Measurements from ENCODE around the gene RELL1. TPM values are rescaled to one million over a fixed set of nuclear protein-coding genes. Genes with fewer than 3 reads are reported as not detected.
A peak's percentile ranks its signal among the peaks of the same experiment; 100 is the strongest.

RELL1 gene
- total and polyA plus RNA-seq, 10 of the 15 experiments (the other 5 are each of a cell fraction or from before 2014, with no cell fraction given), result 0.20 to 10.9 (median 3.9) TPM

- TF ChIP-seq BHLHE40 (IDR thresholded peaks at IDR 0.05; ENCODE audit: borderline replicate concordance in 1 of 2, low read depth in 2 of 2, low read length in 1 of 2) (peak; percentile 79 to 86), TCF3 (IDR thresholded peaks at IDR 0.05; ENCODE audit: borderline replicate concordance, insufficient read depth, low read depth, low read length) (no peak), ELK1 (IDR thresholded peaks at IDR 0.05; ENCODE audit: low read depth, low read length) (no peak), USF1 (IDR thresholded peaks at IDR 0.05; ENCODE audit: borderline replicate concordance, extremely low read length, insufficient read depth, low read depth, low read length) (peak; percentile 88), HDAC6 (IDR thresholded peaks at IDR 0.05; ENCODE audit: unreplicated experiment) (no peak)
These were observed at the start of gene RELL1 (continued) for GRCh38 chr4:37686373-37687193.

- BruUV-seq (replicated peaks), result no TSS peak
- ChIA-PET CTCF (no interaction called here), POLR2A (no interaction called here), RAD21 (ENCODE audit: unreplicated experiment) (no interaction called here), SMC1A (ENCODE audit: uncharacterized antibody, unreplicated experiment) (interaction anchor here (1.0 kb wide), 1 partner anchor 13 kb away, joined by 3 read pairs; no protein-coding TSS in a partner anchor)
- H3K4me2 ChIP-seq (ENCODE audit: control insufficient read depth, insufficient read depth), result no peak overlapping the region
- no peak overlapping the region for H3K9ac ChIP-seq (ENCODE audit: control insufficient read depth, insufficient read depth, low read length)
- H3K4me3 ChIP-seq, result no peak overlapping the region
- no peak overlapping the region for H2AFZ ChIP-seq (ENCODE audit: control insufficient read depth, low read depth, low read length)
- H3K79me2 ChIP-seq (ENCODE audit: control insufficient read depth, insufficient read depth, low read length), result no peaks in the 10 kb centered on the region
- H3K27ac ChIP-seq (ENCODE audit: control insufficient read depth, insufficient read depth), result no peak overlapping the region
- H3K27me3 ChIP-seq (replicated peaks in 1 of 2; ENCODE audit: control insufficient read depth in 2 of 2, insufficient read depth in 2 of 2, low read length in 1 of 2), result no peaks in the 10 kb centered on the region
- ATAC-seq (no peak), FAIRE-seq (no peak), DNase-seq (ENCODE audit: low read depth, low spot score) (no peak)
- intact Hi-C loops (cut with micrococcal nuclease; ENCODE audit: unreplicated experiment) (no loop called here), in situ Hi-C loops (cut with MboI) (no loop called here)
- H4K20me1 ChIP-seq (ENCODE audit: control insufficient read depth, insufficient read depth), result no peaks in the 10 kb centered on the region
- H3K4me1 ChIP-seq (ENCODE audit: control insufficient read depth, insufficient read depth, low read length), result no peaks in the 10 kb centered on the region
- no peaks in the 10 kb centered on the region for H3K36me3 ChIP-seq (ENCODE audit: control insufficient read depth in 2 of 2, insufficient read depth in 2 of 2, low read length in 1 of 2)
- no peaks in the 10 kb centered on the region for H3K9me3 ChIP-seq (replicated peaks; ENCODE audit: control insufficient read depth, insufficient read depth, low read length)
- 58% methylated on average over 5 of the region's 5 CpGs for WGBS (ENCODE audit: insufficient coverage, insufficient replicate concordance, low lambda C conversion rate, missing lambda C conversion rate)
- TF ChIP-seq NFIC (IDR thresholded peaks at IDR 0.05; ENCODE audit: low read depth, low read length) (no peak), SPI1 (IDR thresholded peaks at IDR 0.05; ENCODE audit: borderline replicate concordance, insufficient read depth, low read depth, low read length) (peak; percentile 52; the same call in 1 of the 2 replicates), BHLHE40 (IDR thresholded peaks at IDR 0.05; ENCODE audit: borderline replicate concordance in 1 of 2, low read depth in 2 of 2, low read length in 1 of 2) (no peak), GABPA (IDR thresholded peaks at IDR 0.05; ENCODE audit: low read depth) (no peak)
These were observed 49.4 kb upstream of the RELL1 start for GRCh38 chr4:37735578-37735977.
